GM04504 (cell line): ENCODE results near the gene ZNF613.
"Not testable (repeated sequence)": the region's sequence is repeated elsewhere in the genome, so short reads cannot be mapped to it uniquely, and the experiment has no call there.

Experiments
- DNase-seq: peaks from one replicate; pipeline ENCODE4 v3.0.0-alpha.2; 2012; ENCODE audit warnings: low read depth

The ZNF613 gene

GRCh38 chr19:51926784-51927741, at the start of gene ZNF613:
TSS of gene ZNF613 (plus strand) at chr19:51927472. CDS start at chr19:51936221, 8,749 bp downstream.
- DNase-seq = peak; percentile 79

- no peak for DNase-seq
Observed at GRCh38 chr19:51882518-51882917, 44.8 kb upstream of the ZNF613 start.

GRCh38 chr19:51884713-51885112, 42.6 kb upstream of the ZNF613 start:
- DNase-seq = no peak

- DNase-seq = peak; percentile 84
Observed at GRCh38 chr19:51887522-51888498, 39.5 kb upstream of the ZNF613 start, which contains the start of gene ZNF577. TSS of gene ZNF577 (minus strand) at chr19:51887951. CDS start at chr19:51880382, 7,569 bp downstream.

GRCh38 chr19:51889934-51890333, 37.3 kb upstream of the ZNF613 start:
- no peak for DNase-seq

- no peak for DNase-seq
Observed at GRCh38 chr19:51891193-51891747, 36.0 kb upstream of the ZNF613 start.

GRCh38 chr19:51901860-51902259, 25.4 kb upstream of the ZNF613 start:
- no peak for DNase-seq

GRCh38 chr19:51903192-51903591, 24.1 kb upstream of the ZNF613 start:
- DNase-seq = no peak

GRCh38 chr19:51904331-51905165, 22.7 kb upstream of the ZNF613 start, which contains the start of gene ZNF649:
TSS of gene ZNF649 (minus strand) at chr19:51905017. CDS start at chr19:51900107, 4,910 bp downstream.
- DNase-seq = no peak

- DNase-seq = no peak
Observed at GRCh38 chr19:51905206-51905605, 22.1 kb upstream of the ZNF613 start.

GRCh38 chr19:51905639-51906038, 21.6 kb upstream of the ZNF613 start:
- DNase-seq = not testable (repeated sequence)

GRCh38 chr19:51906108-51906507, 21.2 kb upstream of the ZNF613 start:
- not testable (repeated sequence) for DNase-seq

- not testable (repeated sequence) for DNase-seq
Observed at GRCh38 chr19:51907981-51908380, 19.3 kb upstream of the ZNF613 start.

- DNase-seq = no peak
Observed at GRCh38 chr19:51915324-51915867, 11.9 kb upstream of the ZNF613 start.

- no peak for DNase-seq
Observed at GRCh38 chr19:51916167-51916566, 11.1 kb upstream of the ZNF613 start.

GRCh38 chr19:51919606-51920005, 7.7 kb upstream of the ZNF613 start:
- DNase-seq = no peak

GRCh38 chr19:51921949-51922348, 5.3 kb upstream of the ZNF613 start:
- DNase-seq = no peak

GRCh38 chr19:51926426-51926783, 867 bp upstream of the ZNF613 start:
- no peak for DNase-seq

- no peak for DNase-seq
Observed at GRCh38 chr19:51927859-51928258, 587 bp downstream of the ZNF613 start.

GRCh38 chr19:51931921-51932320, 4.6 kb downstream of the ZNF613 start:
- DNase-seq = no peak

- DNase-seq = no peak
Observed at GRCh38 chr19:51938936-51939335, 11.7 kb downstream of the ZNF613 start.
